HG02884 (cell line): ENCODE data around the gene DCST2.
A peak's percentile ranks its signal among the peaks of the same experiment; 100 is the strongest.

Source experiments
- ATAC-seq: cut with Tn5 transposase; IDR thresholded peaks from one replicate; pipeline ENCODE4 v1.9.1; 2021; ENCODE audit warnings: mild to moderate bottlenecking, moderate library complexity; ENCODE audit not compliant: unreplicated experiment

The DCST2 gene

DNA sequence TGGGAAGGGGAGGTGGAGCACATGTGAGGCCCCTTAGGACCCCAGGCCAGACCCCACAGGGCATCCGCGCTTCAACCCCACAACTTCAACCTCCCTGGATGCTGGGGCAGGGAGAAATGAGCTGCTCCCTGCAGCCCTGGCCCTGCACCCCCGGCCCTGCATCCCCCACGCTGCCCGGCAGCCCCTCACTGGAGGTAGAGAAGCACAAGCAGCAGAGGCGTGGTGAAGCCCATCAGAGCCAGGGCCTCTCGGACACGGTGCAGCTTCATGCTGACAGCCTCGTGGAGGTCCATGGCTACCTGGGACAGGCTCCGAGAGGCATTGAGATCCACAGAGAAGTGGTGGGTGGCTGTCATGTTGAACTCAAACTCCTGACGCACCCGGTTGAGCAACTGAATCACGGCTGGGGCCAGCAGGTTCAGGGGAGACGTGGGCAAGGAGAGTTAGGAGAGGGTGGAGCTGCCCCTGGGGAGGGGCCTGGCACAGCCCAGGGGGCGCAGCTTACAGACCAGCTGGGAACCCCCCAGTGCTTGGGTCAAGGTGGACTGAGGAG lies 3.3 kb downstream of the DCST2 start:
- no peak for ATAC-seq

DNA sequence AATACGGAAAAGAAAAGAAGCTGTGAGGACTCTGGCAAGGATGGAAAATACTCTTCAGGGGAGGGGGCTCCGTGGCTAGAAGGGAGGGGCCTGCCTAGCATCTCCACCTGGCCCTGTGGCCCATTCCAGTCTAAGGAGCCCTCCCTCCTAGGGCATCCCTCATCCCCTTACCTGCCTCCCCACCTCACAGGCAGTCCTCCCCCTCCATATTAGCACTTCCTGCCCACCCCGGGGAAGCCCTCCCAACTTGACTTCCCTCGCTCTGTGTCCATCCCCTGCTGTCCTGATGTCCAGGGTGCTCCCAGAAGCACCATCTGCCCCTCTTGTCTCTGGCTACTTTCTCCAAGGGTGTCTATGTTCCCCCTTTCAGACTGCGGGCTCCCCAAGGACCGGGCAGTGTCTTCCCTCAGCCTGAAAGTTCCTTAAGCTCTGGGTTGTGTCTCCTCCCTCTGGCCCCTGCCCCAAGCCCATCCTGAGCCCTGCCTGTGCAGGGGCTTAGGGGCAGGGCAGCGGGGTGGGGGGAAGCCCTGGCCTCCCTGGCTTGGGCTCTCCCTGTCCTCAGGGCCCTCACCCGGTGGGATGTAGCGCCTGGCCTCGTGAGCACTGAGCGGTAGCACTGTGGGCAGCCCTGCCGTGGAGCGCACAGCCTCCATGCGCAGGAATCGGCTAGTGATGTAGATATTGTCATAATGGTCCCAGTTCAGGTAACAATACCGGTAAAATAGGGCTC lies 3.9 kb downstream of the DCST2 start:
- ATAC-seq, result no peak

DNA sequence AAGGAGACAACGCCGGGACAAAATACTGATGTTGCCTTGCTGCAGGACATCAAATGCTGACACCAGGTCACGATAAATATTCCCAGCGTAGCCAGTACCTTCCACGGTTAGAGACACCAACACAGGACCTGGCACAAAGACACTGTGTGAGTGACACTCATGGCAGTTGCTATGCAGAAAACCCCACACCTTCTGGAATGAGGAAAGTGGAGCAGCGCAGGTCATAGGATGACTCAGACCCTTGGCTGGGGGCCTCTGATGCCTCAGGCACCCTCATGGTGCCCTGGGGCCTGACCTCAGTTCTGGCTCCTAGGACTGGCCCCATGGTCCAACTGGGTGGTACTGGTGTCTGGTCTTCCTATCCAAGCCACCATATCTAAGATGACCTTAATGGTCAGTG lies 7.0 kb downstream of the DCST2 start:
- ATAC-seq, result no peak

DNA sequence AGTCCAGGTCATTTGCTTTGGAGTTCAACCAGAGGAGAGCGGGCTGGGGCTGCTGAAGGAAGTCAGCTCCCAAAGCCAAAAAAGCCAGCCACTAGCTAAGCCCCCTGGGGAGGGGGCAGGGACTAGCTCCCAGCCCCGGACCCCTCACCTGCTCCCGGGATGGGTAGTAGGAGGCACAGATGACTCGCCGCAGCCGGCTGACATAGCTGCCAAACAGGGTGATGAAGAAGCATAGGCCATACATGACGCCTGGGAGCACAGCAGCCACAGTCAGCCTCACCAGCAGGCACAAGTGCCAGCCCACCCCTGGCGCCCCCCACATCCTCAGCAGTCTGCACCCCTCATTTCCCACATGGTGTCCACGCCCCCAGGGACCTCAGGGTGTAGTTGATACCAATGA lies 7.4 kb downstream of the DCST2 start:
- no peak for ATAC-seq

DNA sequence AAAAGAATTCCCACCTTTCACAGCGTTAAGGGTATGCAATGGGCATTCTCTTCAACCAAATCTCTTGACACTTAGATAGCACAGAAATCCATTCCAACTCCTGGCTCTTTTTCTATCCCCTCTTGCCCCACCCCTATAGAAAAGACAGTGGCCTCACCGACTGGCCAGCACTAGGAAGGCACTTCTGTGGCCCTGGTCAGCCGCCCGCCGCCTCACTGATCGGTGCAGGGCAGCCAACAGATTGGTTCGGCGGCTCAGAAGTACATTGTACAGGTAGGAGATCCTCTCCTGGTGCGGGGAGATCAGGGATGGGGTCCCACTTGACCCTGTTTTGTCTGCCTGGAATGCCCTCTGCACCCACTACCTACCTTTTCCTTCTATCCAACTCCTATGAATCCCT lies 9.3 kb downstream of the DCST2 start:
- ATAC-seq, result no peak

DNA sequence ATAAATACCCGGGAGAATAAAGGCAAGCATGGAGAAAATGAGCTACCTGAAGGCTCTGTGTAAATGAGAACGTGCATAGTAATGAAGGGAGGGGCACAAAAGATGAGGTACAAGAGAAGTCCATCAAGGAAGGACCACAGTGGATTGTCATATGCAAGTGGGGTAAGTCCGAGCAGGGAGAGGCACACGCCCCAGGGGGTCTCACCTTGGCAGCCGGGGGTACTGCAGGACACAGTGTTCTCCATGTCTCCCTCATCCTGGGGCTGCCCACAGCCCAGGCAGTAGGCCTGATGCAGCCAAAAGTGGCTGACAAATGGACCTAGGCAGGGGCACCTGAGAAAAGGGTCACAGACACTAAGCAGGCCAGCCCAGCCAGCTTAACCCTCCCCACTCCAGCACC lies 10.0 kb downstream of the DCST2 start:
- ATAC-seq, result no peak

DNA sequence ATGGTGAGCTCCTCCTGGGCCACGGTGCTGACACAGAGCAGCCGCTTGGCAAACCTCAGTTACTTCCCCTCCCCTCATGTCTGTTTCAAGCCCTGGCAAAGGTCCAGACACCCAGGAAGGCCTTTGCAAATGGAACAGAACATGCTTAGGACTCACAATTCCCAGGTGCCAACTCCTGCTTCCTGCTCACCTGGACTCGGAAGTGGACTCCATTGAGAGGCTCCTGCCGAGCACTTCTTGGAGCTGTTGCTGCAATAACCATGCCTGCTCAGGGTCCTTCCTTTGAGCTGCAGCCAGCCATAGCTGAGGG lies 10.7 kb downstream of the DCST2 start:
- ATAC-seq, result no peak

DNA sequence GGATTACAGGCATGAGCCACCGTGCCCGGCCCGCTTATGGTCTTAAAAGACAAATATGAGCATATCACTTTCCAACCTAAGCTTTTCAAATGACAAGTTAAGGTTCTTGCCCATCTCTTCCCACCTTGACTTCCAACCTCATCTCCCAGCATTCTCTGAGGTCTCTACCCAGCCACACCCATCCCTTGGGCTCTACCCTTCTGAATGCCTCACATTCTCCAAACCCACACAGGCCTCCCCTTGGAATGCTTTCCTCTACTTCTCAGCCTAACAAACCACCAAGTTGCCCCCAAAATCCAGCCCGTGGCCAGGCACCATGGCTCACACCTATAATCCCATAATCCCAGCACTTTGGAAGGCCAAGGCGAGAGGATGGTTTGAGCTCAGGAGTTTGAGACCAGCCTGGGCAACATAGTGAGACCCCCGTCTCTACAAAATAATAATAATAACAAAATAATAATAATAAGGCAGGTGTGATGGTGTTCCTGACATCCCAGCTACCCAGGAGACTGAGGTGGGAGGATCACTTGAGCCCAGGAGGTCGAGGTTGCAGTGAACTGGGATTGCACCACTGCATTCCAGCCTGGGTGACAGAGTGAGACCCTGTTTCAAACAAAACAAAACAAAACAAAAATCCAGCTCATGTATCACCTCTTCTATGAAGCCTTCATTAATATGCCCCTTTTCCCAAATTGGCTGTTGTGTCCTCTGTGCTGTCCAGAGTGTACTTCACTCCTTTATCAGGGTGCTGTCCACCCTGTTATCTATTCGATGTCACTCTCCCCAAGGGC lies 11.2 kb downstream of the DCST2 start:
- no peak for ATAC-seq

DNA sequence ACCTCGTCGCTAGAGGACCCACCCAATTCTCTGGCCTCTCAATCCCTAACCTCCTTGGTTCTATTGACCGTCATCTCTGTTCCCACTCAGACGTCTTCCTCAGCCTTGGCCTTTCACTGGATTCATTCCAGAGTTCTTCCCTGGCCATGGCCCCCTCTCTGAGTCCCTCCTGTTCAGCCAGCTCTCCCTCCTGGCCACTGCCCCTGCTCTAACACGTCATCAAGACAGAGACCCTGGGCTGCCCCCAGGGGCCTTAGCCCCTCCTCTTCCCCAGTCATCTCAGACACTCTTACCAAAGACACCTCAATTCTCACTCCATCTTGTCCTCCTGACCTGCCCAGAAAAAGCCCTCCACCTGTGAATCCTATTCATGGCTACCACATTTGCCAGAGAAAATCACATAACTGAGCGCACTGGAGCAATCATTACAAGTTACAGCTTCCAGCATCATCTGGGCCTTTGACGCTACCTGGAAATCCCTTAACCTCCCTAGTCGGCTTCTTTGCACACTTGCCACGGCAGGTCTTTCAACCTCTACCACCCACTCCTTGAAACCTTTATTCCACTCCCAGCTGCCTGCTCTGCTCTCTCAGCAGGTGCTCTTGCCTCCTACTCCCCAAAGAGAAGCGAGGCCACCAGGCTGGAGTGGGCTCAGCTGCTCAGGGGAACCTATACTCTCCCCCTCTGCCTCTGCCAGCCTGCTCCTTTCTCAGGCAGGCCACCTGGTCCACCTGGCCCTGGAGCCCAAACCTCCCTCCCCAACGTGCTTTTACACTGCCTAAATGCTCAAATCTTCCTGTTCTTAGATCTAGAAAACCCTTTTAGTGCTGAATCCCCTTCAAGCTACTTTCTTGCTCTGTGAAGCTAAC lies 14.0 kb downstream of the DCST2 start:
- no peak for ATAC-seq

DNA sequence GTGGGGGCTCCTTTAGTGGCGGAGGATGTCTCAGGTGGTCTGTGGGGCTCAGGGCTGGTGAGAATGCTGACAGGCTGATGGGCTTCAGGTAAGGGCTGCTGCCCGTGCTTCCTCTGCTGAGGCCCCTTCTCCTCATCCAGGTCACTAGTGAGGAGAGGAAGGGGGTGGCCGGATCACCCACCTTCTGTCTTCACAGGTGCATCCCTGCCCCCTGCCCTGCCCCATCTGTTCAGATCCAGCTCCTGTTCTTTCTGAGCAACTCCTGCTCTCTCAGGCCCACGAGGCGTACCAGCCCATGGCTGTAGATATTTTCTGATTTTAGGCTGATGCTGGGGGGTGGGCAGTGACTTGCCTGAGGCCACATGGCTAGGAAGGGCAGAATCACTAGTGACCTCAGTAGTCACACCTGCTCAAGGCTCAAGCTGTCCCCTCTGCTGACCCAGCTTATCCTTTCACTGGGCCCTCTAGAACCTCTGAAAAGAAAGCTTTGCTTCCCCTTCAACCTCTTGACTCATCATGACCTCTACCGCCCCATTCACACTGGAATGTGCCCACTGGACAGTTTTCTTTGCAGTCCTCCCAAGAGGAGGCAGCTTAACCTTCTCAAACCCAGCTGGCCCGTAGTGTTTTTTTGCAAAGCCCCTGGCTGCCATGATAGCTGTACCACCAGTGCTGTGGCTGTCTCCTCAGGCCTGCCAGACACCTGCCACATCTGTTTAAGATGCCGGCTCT lies 14.8 kb downstream of the DCST2 start:
- ATAC-seq, result no peak

DNA sequence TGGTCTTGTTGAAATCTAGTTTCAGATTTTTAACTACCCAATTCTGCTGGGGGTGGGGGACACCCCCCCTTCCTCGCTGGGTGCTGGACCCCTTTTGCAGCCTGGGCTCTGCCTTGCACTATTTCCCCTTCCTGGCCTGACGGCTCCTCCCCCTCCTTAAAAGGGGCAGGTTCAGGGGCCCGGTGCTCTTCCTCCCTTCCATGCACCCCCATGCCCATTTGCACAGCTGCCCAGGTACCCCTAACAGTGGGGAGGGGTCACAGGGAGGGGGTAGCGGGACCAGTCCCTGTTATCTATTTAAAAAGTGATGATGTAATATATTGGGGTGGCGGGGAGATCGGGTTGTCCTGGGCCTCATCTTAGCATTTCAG lies 15.7 kb downstream of the DCST2 start:
- no peak for ATAC-seq

DNA sequence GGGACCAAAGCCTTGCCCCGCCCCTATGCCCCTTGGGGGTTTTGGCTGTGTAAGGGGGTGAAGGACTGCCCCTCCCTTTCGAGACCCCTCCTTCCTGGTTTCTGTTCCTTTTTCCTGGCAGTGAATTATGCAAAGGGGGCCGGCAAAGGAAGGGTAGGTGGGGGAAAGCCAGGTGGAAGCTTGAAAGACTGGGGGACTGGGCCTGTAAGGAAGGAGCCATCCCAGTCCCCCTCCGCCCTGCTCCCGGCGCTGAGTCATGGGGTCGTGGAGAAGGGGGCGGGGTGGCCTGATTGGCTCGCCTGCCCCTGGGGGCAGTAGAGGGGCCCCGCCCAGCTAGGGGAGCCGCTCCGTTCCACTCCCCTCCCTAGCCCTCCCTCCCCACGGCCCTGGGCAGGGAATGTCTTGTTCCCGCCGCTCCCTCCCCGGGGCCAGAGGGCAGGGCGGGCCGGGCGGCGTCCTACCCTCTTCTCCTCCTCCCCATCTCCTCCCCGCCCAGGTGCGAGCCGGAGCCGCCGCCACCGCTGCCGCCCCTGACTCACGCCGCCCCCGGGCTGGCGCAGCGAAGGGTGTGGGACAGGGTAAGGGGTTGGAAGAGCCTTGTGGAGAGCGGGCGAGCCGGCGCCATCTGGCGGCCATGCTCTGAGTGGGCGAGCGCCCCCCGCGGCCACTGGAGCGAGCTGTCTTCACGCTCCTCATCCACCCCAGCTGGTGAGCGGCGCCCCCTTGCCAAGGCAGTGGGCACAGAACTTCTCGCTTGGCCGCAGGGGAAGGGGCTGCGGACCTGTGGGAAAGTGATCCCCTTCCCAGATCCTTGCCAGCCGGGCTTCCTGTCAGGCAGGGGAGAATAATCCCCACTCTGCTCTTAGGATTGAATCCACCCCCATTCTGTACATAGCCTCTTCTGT lies 16.3 kb downstream of the DCST2 start:
- peak; percentile 71 for ATAC-seq

DNA sequence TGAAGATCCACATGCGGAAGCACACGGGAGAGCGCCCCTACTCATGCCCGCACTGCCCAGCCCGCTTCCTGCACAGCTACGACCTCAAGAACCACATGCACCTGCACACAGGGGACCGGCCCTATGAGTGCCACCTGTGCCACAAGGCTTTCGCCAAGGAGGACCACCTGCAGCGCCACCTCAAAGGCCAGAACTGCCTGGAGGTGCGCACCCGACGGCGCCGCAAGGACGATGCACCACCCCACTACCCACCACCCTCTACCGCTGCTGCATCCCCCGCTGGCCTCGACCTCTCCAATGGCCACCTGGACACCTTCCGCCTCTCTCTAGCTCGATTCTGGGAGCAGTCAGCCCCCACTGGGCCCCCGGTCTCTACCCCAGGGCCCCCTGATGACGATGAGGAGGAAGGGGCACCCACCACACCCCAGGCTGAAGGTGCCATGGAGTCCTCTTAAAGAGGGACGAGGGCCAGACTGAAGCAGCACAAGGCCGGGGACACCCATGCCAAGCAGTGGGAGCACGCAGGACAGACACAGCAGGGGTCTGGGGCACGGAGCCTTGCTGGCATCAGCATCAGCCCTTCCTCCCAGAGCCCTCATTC lies 17.2 kb downstream of the DCST2 start:
- ATAC-seq, result no peak

DNA sequence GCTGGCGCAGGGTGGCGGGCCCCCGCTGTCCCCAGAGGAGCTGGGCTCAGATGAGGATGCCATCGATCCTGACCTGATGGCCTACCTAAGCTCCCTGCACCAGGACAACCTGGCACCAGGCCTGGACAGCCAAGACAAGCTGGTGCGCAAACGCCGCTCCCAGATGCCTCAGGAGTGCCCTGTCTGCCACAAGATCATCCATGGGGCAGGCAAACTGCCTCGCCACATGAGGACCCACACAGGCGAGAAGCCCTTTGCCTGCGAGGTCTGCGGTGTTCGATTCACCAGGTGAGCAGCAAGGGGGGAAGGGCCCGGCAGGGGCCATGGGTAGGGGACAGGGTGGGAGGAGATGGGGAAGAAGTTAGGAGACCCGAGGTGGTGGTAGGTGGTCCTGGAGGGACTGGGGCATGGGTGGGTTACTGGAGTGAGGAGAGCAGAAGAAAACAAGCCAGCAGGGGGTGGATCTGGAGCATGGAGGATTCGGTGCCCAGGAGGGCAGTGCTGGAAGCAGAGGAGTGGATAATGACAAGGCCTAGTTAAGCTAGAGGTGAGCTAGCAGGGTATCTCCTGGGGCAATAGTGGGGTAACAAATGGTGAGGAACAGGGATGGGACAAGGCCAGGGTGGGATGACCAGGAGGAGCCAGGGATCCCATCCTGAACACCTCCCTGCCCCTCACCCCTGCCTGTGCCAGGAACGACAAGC lies 17.9 kb downstream of the DCST2 start:
- ATAC-seq, result no peak

DNA sequence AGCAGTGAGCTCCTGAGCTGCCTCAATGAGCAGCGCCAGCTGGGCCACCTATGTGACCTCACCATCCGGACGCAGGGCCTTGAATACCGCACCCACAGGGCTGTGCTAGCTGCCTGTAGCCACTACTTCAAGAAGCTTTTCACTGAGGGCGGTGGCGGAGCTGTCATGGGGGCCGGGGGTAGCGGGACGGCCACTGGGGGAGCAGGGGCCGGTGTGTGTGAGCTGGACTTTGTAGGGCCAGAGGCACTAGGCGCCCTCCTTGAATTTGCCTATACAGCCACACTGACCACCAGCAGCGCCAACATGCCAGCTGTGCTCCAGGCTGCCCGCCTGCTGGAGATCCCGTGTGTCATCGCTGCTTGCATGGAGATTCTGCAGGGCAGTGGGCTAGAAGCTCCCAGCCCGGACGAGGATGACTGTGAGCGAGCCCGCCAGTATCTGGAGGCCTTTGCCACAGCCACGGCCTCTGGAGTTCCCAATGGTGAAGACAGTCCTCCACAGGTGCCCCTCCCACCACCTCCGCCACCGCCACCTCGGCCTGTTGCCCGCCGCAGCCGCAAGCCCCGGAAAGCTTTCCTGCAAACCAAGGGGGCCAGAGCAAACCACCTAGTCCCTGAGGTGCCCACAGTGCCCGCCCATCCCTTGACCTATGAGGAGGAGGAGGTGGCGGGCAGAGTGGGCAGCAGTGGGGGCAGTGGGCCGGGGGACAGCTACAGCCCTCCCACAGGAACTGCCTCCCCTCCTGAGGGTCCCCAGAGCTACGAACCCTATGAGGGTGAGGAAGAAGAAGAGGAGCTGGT lies 18.7 kb downstream of the DCST2 start:
- no peak for ATAC-seq

DNA sequence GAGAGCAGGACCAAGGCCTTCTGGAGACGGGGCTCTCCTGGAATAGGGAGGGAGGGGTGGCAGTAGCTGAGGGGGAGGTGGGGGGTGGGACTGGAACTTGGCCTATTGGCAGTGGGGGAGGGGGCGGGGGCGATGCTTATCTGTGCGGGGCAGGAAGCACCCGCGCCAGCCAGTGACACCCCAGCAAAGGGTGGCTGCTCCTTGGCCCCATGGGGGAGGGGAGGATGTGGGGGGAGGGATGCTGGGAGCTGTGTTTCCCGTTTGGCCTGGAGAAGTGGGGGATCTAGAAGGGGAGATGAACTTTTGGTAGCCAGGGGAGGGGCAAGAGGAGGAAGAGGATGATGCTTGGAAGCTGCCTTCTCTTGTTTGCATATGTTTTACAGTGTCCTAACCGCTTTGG lies 19.9 kb downstream of the DCST2 start:
- no peak for ATAC-seq

DNA sequence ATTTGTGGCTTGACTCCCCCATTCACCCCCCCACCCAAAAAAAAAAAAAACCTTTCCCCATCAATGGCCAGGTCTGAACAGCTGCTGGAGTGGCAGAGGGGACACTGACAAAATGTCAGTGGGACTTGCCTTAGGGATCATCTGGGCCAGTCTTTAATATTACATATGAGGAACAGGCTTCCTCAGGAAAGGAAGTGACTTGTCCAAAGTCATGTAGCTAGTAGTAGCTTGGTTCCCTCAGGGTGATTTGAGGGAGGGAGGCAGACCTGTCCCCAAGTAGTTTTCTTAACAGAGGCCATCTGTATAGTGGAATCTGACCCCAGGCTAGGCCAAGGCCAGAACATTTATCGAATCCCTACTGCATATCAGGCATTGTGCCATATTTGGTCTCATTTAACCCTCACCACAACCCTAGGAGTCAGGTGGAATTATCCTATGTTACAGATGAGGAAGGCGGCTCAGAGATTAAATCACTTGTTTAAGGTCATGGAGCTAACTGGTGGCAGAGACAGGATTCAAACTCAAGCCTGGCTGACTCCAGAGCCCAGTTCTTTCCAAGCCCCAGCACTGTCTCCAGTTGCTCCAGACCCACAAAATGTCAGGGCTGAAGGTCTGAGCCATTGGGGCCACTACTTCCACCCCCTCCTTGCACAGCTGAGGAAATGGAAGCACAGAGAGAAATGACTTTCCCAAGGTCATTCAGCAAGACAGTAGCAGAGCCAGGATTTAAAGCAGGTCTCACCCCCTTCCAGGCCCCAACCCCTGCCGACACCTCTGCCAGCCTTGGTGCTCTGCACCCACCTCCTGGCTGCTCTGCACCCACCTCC lies 20.6 kb downstream of the DCST2 start:
- ATAC-seq, result no peak
